H1 (cell line): ENCODE data around the gene SLC36A2. TPM values are rescaled to one million over a fixed set of nuclear protein-coding genes. Genes with fewer than 3 reads are reported as not detected.

ENCODE experiments used
- CTCF ChIA-PET: fragments of 300-600 bp; sonication (Branson Sonifier 250); formaldehyde crosslinking; loops from one replicate; lab custom pipeline; 2021; ENCODE audit not compliant: partially characterized antibody; lab: Charles Lee
- POLR2A ChIA-PET: fragments of 300-600 bp; sonication (Branson Sonifier 250); formaldehyde crosslinking; loops from one replicate; lab custom pipeline; 2021; ENCODE audit warnings: inconsistent platforms; ENCODE audit not compliant: partially characterized antibody; lab: Charles Lee
- DNase-seq, 2 experiments: peaks; one replicate each; pipeline versions ENCODE4 v3.0.0 to v3.0.0-alpha.2; 2010 to 2022; ENCODE audit warnings: low spot score in 2 of 2, low read depth in 1 of 2, mixed read lengths in 1 of 2
- FAIRE-seq: peaks from 2 replicates; lab custom pipeline; 2011; peaks lifted over from hg19 to GRCh38; lab: Jason Lieb, UNC
- H2AFZ ChIP-seq: 2 replicates; pipeline ENCODE4 v1.8.1; 2012; ENCODE audit warnings: low read length, inconsistent platforms
- H2AK5ac ChIP-seq: 2 replicates; pipeline ENCODE4 v1.6.1; 2013; ENCODE audit warnings: low read depth, low read length
- H2BK120ac ChIP-seq: replicated peaks from 2 replicates; pipeline ENCODE3; 2013; ENCODE audit warnings: low read depth, low read length, inconsistent platforms
- H2BK12ac ChIP-seq: 2 replicates; pipeline ENCODE4 v1.6.1; 2013; ENCODE audit warnings: low read depth, low read length
- H2BK15ac ChIP-seq: 2 replicates; pipeline ENCODE4 v1.6.1; 2013; ENCODE audit warnings: low read length
- H2BK20ac ChIP-seq: 2 replicates; pipeline ENCODE4 v1.6.1; 2013; ENCODE audit warnings: low read length
- H2BK5ac ChIP-seq: 2 replicates; pipeline ENCODE4 v1.6.1; 2013; ENCODE audit warnings: low read depth, low read length
- H3K14ac ChIP-seq: 2 replicates; pipeline ENCODE4 v1.6.1; 2013; ENCODE audit warnings: inconsistent platforms; ENCODE audit not compliant: insufficient read length
- H3K18ac ChIP-seq: 2 replicates; pipeline ENCODE4 v1.6.1; 2013; ENCODE audit warnings: low read length; ENCODE audit errors: extremely low read depth
- H3K23ac ChIP-seq: 2 replicates; pipeline ENCODE4 v1.6.1; 2013; ENCODE audit warnings: inconsistent platforms; ENCODE audit not compliant: insufficient read length
- H3K23me2 ChIP-seq: 2 replicates; pipeline ENCODE4 v1.6.1; 2013; ENCODE audit warnings: low read depth, low read length
- H3K27ac ChIP-seq: 2 replicates; pipeline ENCODE4 v1.6.1; 2011; ENCODE audit warnings: low read depth, low read length, inconsistent platforms
- H3K27me3 ChIP-seq, 4 experiments: replicated peaks in 1 of 4; 1 replicate in 1 of 4; 2 replicates in 3 of 4; pipeline versions ENCODE4 v1.6.1 to v1.8.1; 2011 to 2013; ENCODE audit warnings: low read length in 3 of 4, mild to moderate bottlenecking in 3 of 4, inconsistent platforms in 2 of 4, mixed read lengths in 2 of 4, moderate library complexity in 1 of 4; ENCODE audit not compliant: control insufficient read depth in 3 of 4, insufficient read depth in 3 of 4; ENCODE audit errors: extremely low read depth in 1 of 4
- H3K36me3 ChIP-seq, 4 experiments: 2 replicates each; pipeline versions ENCODE4 v1.6.1 to v1.8.1; 2011 to 2013; ENCODE audit warnings: mild to moderate bottlenecking in 4 of 4, low read length in 3 of 4, moderate library complexity in 2 of 4, control low read depth in 1 of 4, inconsistent platforms in 1 of 4; ENCODE audit not compliant: insufficient read depth in 4 of 4, control insufficient read depth in 2 of 4
- H3K4ac ChIP-seq: replicated peaks from 2 replicates; pipeline ENCODE3; 2013; ENCODE audit warnings: low read length, low read depth, mixed read lengths, inconsistent platforms; ENCODE audit not compliant: insufficient read length
- H3K4me1 ChIP-seq, 4 experiments: replicated peaks in 1 of 4; 1 replicate in 1 of 4; 2 replicates in 3 of 4; pipeline versions ENCODE4 v1.6.1 to v1.8.1; 2011 to 2013; ENCODE audit warnings: low read length in 3 of 4, inconsistent platforms in 2 of 4, mixed read lengths in 1 of 4; ENCODE audit not compliant: insufficient read depth in 4 of 4, control insufficient read depth in 3 of 4
- H3K4me2 ChIP-seq, 2 experiments: 2 replicates each; pipeline versions ENCODE4 v1.6.1 to v1.8.1; 2011 to 2013; ENCODE audit warnings: low read depth in 2 of 2, low read length in 2 of 2, control low read depth in 1 of 2, inconsistent platforms in 1 of 2, mild to moderate bottlenecking in 1 of 2; ENCODE audit not compliant: insufficient read depth in 1 of 2
- H3K4me3 ChIP-seq, 4 experiments: fragments of 200-600, 300-600 bp in 1 of 4; sonication (generic), shearing (Covaris generic), sonication (Bioruptor Twin) in 1 of 4; 2 replicates each; pipeline versions ENCODE4 v1.5.1 to v1.8.1; 2011 to 2016; ENCODE audit warnings: low read length in 4 of 4, low read depth in 3 of 4, control low read depth in 2 of 4, inconsistent platforms in 2 of 4, mild to moderate bottlenecking in 2 of 4, mixed read lengths in 1 of 4, moderate library complexity in 1 of 4; ENCODE audit not compliant: insufficient read depth in 2 of 4; ENCODE audit errors: extremely low read depth in 1 of 4
- H3K56ac ChIP-seq: replicated peaks from 2 replicates; pipeline ENCODE3; 2013; ENCODE audit warnings: low read depth, mild to moderate bottlenecking, mixed read lengths, low read length, inconsistent platforms; ENCODE audit not compliant: insufficient read length
- H3K79me1 ChIP-seq: 2 replicates; pipeline ENCODE4 v1.6.1; 2013; ENCODE audit warnings: low read depth, low read length, control low read depth
- H3K79me2 ChIP-seq, 2 experiments: 2 replicates each; pipeline versions ENCODE4 v1.6.1 to v1.8.1; 2012 to 2013; ENCODE audit warnings: low read length in 2 of 2, mild to moderate bottlenecking in 2 of 2, inconsistent platforms in 1 of 2; ENCODE audit not compliant: insufficient read depth in 2 of 2, control insufficient read depth in 1 of 2
- H3K9ac ChIP-seq, 4 experiments: replicated peaks in 1 of 4; 1 replicate in 1 of 4; 2 replicates in 3 of 4; pipeline versions ENCODE4 v1.6.1 to v1.8.1; 2011 to 2013; ENCODE audit warnings: low read depth in 3 of 4, low read length in 3 of 4, control low read depth in 2 of 4, mild to moderate bottlenecking in 2 of 4, moderate library complexity in 2 of 4, inconsistent platforms in 1 of 4; ENCODE audit errors: extremely low read depth in 1 of 4
- H3K9me3 ChIP-seq, 2 experiments: 2 replicates each; pipeline versions ENCODE4 v1.6.1 to v1.8.1; 2012 to 2013; ENCODE audit warnings: mild to moderate bottlenecking in 2 of 2, moderate library complexity in 2 of 2, control low read depth in 1 of 2, inconsistent platforms in 1 of 2, low read depth in 1 of 2, low read length in 1 of 2, mixed read lengths in 1 of 2; ENCODE audit not compliant: insufficient read depth in 2 of 2
- H4K20me1 ChIP-seq, 2 experiments: replicated peaks in 1 of 2; 2 replicates each; pipeline versions ENCODE3 to v1.8.1; 2011 to 2013; ENCODE audit warnings: inconsistent platforms in 2 of 2, low read length in 2 of 2, mild to moderate bottlenecking in 1 of 2; ENCODE audit not compliant: insufficient read depth in 2 of 2, control insufficient read depth in 1 of 2
- H4K5ac ChIP-seq: 2 replicates; pipeline ENCODE4 v1.6.1; 2013; ENCODE audit warnings: low read length, low read depth, mixed read lengths, inconsistent platforms; ENCODE audit not compliant: insufficient read length
- H4K8ac ChIP-seq: 2 replicates; pipeline ENCODE4 v1.8.0; 2013; ENCODE audit warnings: mild to moderate bottlenecking, moderate library complexity, low read length, inconsistent platforms; ENCODE audit not compliant: insufficient read depth; ENCODE audit errors: extremely low read depth
- H4K91ac ChIP-seq: replicated peaks from 2 replicates; pipeline ENCODE3; 2013; ENCODE audit warnings: low read length, mixed read lengths, inconsistent platforms; ENCODE audit not compliant: insufficient read length
- ASH2L ChIP-seq: fragments of 200-600, 300-600 bp; sonication (generic); IDR thresholded peaks from one replicate; pipeline ENCODE4 v1.7.1; 2017; ENCODE audit warnings: low read length
- CHD1 ChIP-seq: IDR thresholded peaks from 2 replicates; pipeline ENCODE4 v1.6.1; 2012; ENCODE audit warnings: low read depth, low read length, improper control_type of control experiment
- CREB1 ChIP-seq: IDR thresholded peaks from 2 replicates; pipeline ENCODE4 v1.6.1; 2012; ENCODE audit warnings: inconsistent platforms
- NRF1 ChIP-seq: IDR thresholded peaks from 2 replicates; pipeline ENCODE4 v1.6.1; 2011; ENCODE audit warnings: mild to moderate bottlenecking, low read depth, low read length, improper control_type of control experiment
- WGBS, 2 experiments: shearing (Covaris generic) in 1 of 2; methylation state at CpG; one replicate each; pipeline versions ENCODE4 v1.1.6 to v1.1.7; 2013 to 2015; ENCODE audit warnings: low lambda C conversion rate in 2 of 2, mixed read lengths in 2 of 2, inconsistent platforms in 1 of 2, low coverage in 1 of 2, missing lambda C conversion rate in 1 of 2; ENCODE audit not compliant: insufficient replicate concordance in 2 of 2, insufficient coverage in 1 of 2, insufficient read length in 1 of 2; ENCODE audit errors: extremely low coverage in 1 of 2, missing lambda C conversion rate in 1 of 2; 5-methylcytosine and 5-hydroxymethylcytosine counted together
- polyA plus RNA-seq, 7 experiments: library from polyadenylated mRNA; depleted of rRNA in 3 of 7; stranded (reverse) in 5 of 7; unstranded in 2 of 7; fragments of >200 nt in 5 of 7; fragments of 200-250 nt in 2 of 7; gene quantifications; 1 replicate in 5 of 7; 2 replicates in 1 of 7; 4 replicates in 1 of 7; pipeline versions ENCODE4 v1.2.1 to v1.2.3, GENCODE V29; 2011 to 2013; ENCODE audit warnings: missing spikeins in 2 of 7, mixed read lengths in 2 of 7
- total RNA-seq: library from RNA; stranded (reverse); fragmentation: NEBNext Ultra II Directional; extraction: Animal tissue kit (Norgen Biotek cat#: 25700); gene quantifications from 2 replicates; pipeline ENCODE4 v1.2.1, GENCODE V29; 2021
- TF ChIP-seq, protein P1 (sequence below): IDR thresholded peaks from 2 replicates; pipeline ENCODE4 v1.6.1; 2012; ENCODE audit warnings: low read length, inconsistent platforms

SLC36A2 gene
- total and polyA plus RNA-seq, 2 of the 8 experiments (the other 6 are each of a cell fraction or from before 2014, with no cell fraction given): 0.30 TPM; not detected in 1

DNA sequence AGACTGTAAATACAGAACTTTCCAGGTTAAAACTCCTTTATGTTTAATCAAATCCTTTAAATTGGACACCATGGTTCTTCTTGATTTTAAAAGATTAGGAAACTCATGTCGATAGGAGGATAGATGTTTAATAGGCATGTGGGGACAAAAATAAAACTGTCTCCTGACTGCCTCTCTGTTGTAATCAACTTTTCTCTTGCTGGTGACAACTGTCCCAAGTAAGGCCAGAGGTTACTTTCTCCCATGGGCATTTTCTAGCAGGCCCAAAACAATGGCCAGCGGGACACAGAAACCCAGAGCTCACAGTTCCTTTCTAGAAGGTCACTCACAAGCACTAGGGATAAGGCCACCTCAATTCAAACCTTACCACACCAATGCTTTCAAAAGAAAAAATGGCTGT is 14.5 kb downstream of the SLC36A2 start:
- TF ChIP-seq CREB1 (no peak), NRF1 (no peak), ASH2L (no peak), CHD1 (no peak)
- TF ChIP-seq, protein P1, sequence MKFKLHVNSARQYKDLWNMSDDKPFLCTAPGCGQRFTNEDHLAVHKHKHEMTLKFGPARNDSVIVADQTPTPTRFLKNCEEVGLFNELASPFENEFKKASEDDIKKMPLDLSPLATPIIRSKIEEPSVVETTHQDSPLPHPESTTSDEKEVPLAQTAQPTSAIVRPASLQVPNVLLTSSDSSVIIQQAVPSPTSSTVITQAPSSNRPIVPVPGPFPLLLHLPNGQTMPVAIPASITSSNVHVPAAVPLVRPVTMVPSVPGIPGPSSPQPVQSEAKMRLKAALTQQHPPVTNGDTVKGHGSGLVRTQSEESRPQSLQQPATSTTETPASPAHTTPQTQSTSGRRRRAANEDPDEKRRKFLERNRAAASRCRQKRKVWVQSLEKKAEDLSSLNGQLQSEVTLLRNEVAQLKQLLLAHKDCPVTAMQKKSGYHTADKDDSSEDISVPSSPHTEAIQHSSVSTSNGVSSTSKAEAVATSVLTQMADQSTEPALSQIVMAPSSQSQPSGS: no peak
- H2BK5ac ChIP-seq: no peak overlapping the region
- H2AFZ ChIP-seq: no peak overlapping the region
- no peak overlapping the region for H2BK20ac ChIP-seq
- no peak overlapping the region for H4K5ac ChIP-seq
- no peak overlapping the region for H3K4me2 ChIP-seq
- FAIRE-seq (no peak), DNase-seq (no peak)
- no peak overlapping the region for H4K91ac ChIP-seq
- H2AK5ac ChIP-seq: no peak overlapping the region
- no peaks in the 10 kb centered on the region for H3K27me3 ChIP-seq
- 93% methylated on average over 2 of the region's 2 CpGs; no CpG with 5 or more reads in 1 of the 2 experiments for WGBS, 2 experiments
- no peaks in the 10 kb centered on the region for H3K79me2 ChIP-seq
- H4K8ac ChIP-seq: no peak overlapping the region
- no peak overlapping the region for H3K4me3 ChIP-seq
- H3K4ac ChIP-seq: no peak overlapping the region
- H2BK15ac ChIP-seq: no peak overlapping the region
- H3K23me2 ChIP-seq: no peaks in the 10 kb centered on the region
- H3K27ac ChIP-seq: no peak overlapping the region
- no peak overlapping the region for H3K9ac ChIP-seq
- H3K79me1 ChIP-seq: no peaks in the 10 kb centered on the region
- POLR2A ChIA-PET: no interaction called here
- H4K20me1 ChIP-seq: no peaks in the 10 kb centered on the region
- no peaks in the 10 kb centered on the region for H3K4me1 ChIP-seq
- no peak overlapping the region for H3K56ac ChIP-seq
- no peaks in the 10 kb centered on the region for H3K36me3 ChIP-seq
- no peak overlapping the region for H2BK12ac ChIP-seq
- H2BK120ac ChIP-seq: no peak overlapping the region
- H3K18ac ChIP-seq: no peak overlapping the region
- no peaks in the 10 kb centered on the region for H3K9me3 ChIP-seq
- H3K14ac ChIP-seq: no peak overlapping the region
- CTCF ChIA-PET: interaction anchor here (0.5 to 1.6 kb wide), 4 partner anchors 14 to 67 kb away, joined by 3 to 7 read pairs (median 4); partner anchors contain the start of gene SLC36A2
- no peak overlapping the region for H3K23ac ChIP-seq
